NT2/D1 (cell line): Measurements from ENCODE around the gene RAP1B.

Experiments used
- YY1 ChIP-seq: IDR thresholded peaks from 2 replicates; pipeline ENCODE4 v1.6.1; 2011; ENCODE audit not compliant: insufficient read length, insufficient read depth
- ZNF274 ChIP-seq: IDR thresholded peaks from 2 replicates; pipeline ENCODE4 v1.6.1; 2011; ENCODE audit warnings: mild to moderate bottlenecking, low read depth, low read length

- no peak for TF ChIP-seq ZNF274
- no peak for TF ChIP-seq YY1
Measured at GRCh38 chr12:68564166-68564565, 46.5 kb upstream of the RAP1B start.
